HepG2 (cell line): ENCODE results near the gene AP1M1. TPM values are rescaled to one million over a fixed set of nuclear protein-coding genes. Genes with fewer than 3 reads are reported as not detected.

Experiments used
- ARID5B ChIP-seq: IDR thresholded peaks from 2 replicates; pipeline ENCODE4 v1.4.0; 2020; ENCODE audit warnings: mild to moderate bottlenecking, missing genetic modification reagents
- ELF1 ChIP-seq: sonication (generic); formaldehyde crosslinking; IDR thresholded peaks from 2 replicates; pipeline ENCODE4 v1.4.0; 2020; ENCODE audit warnings: missing genetic modification reagents
- EP300 ChIP-seq, 3 experiments: sonication (generic) in 1 of 3; formaldehyde crosslinking in 1 of 3; IDR thresholded peaks; 2 replicates each; pipeline versions ENCODE4 v1.5.1 to v1.6.1; 2011 to 2020; ENCODE audit warnings: low read depth in 2 of 3, low read length in 2 of 3, borderline replicate concordance in 1 of 3, improper control_type of control experiment in 1 of 3, mild to moderate bottlenecking in 1 of 3, missing genetic modification reagents in 1 of 3, moderate library complexity in 1 of 3
- GATAD2A ChIP-seq: IDR thresholded peaks from 2 replicates; pipeline ENCODE4 v1.6.1; 2016
- SOX6 ChIP-seq, 2 experiments: fragments of 450-650 bp in 1 of 2; sonication (generic) in 1 of 2; formaldehyde crosslinking in 1 of 2; IDR thresholded peaks; 2 replicates each; pipeline versions ENCODE4 v1.4.0 to v1.6.1; 2017 to 2020; ENCODE audit warnings: antibody characterized with exemption in 1 of 2, mild to moderate bottlenecking in 1 of 2, missing genetic modification reagents in 1 of 2
- ZNF3 ChIP-seq: IDR thresholded peaks from 2 replicates; pipeline ENCODE4 v1.7.0; 2017; ENCODE audit warnings: inconsistent platforms
- ZNF362 ChIP-seq: sonication (generic); formaldehyde crosslinking; IDR thresholded peaks from 2 replicates; pipeline ENCODE4 v1.4.0; 2020; ENCODE audit warnings: missing genetic modification reagents, mild to moderate bottlenecking, borderline replicate concordance
- ZNF710 ChIP-seq: sonication (generic); formaldehyde crosslinking; IDR thresholded peaks from 2 replicates; pipeline ENCODE4 v1.5.0; 2020; ENCODE audit warnings: mild to moderate bottlenecking, missing genetic modification reagents, borderline replicate concordance
- polyA plus RNA-seq, 8 experiments: library from polyadenylated mRNA; depleted of rRNA in 3 of 8; stranded (reverse) in 7 of 8; unstranded in 1 of 8; fragments of >200 nt; fragmentation: Illumina TruSeq in 4 of 8; extraction: Trizol in 4 of 8; gene quantifications; 2 replicates each; pipeline versions ENCODE4 v1.2.1 to v1.2.3, GENCODE V29; 2011 to 2016; ENCODE audit warnings: low read depth in 4 of 8, missing spikeins in 1 of 8, mixed read lengths in 1 of 8; ENCODE audit not compliant: insufficient read depth in 1 of 8
- total RNA-seq, 5 experiments: library from RNA; depleted of rRNA; stranded (reverse); fragments of >200 nt; fragmentation: Illumina TruSeq; extraction: Trizol; gene quantifications; 2 replicates each; pipeline ENCODE4 v1.2.3, GENCODE V29; 2016; ENCODE audit warnings: low read depth in 1 of 5

The AP1M1 gene
- total and polyA plus RNA-seq, 2 of the 13 experiments (the other 11 are each of a cell fraction or from before 2014, with no cell fraction given) = 34.4 to 46.1 TPM

GRCh38 chr19:16167055-16167454 lies 30.7 kb upstream of the AP1M1 start (continued):
- TF ChIP-seq ZNF362 (peak; percentile 81), ZNF3 (CRISPR knock-in tag) (peak; percentile 72; the same call in 1 of the 2 replicates), EP300 (IDR thresholded peaks at IDR 0.05; ENCODE audit: low read depth in 2 of 2, low read length in 2 of 2) (0 out of 4 replicates have a peak, but pooled peaks of 1 of the 2 experiments have one; percentile 34), EP300 (CRISPR knock-in tag; IDR thresholded peaks at IDR 0.05; ENCODE audit: borderline replicate concordance) (no peak), ZNF710 (CRISPR knock-in tag) (0 out of 2 replicates have a peak, but pooled peaks have one; percentile 59), GATAD2A (CRISPR knock-in tag) (0 out of 2 replicates have a peak, but pooled peaks have one; percentile 22), SOX6 (IDR thresholded peaks at IDR 0.05) (no peak), SOX6 (CRISPR knock-in tag; IDR thresholded peaks at IDR 0.05) (peak; percentile 22; the same call in 1 of the 2 replicates), ARID5B (peak; percentile 40; the same call in 1 of the 2 replicates), ELF1 (CRISPR knock-in tag) (peak; percentile 52; the same call in 1 of the 2 replicates)
